Effector memory CD4-positive, alpha-beta T cell (primary cell): ENCODE measurements around the gene HNRNPUL2.

Experiments
- DNase-seq, 3 donors: peaks; one replicate each; pipeline ENCODE4 v3.0.0-alpha.2; 2020
- H3K27ac ChIP-seq: 2 replicates; pipeline ENCODE4 v1.7.0; 2013; ENCODE audit warnings: mild to moderate bottlenecking, low read length, moderate library complexity; ENCODE audit not compliant: insufficient read depth, poor library complexity, severe bottlenecking
- H3K27me3 ChIP-seq: replicated peaks from 2 replicates; pipeline ENCODE4 v1.7.0; 2013; ENCODE audit warnings: mild to moderate bottlenecking, low read length; ENCODE audit not compliant: insufficient read depth, control insufficient read depth, poor library complexity, severe bottlenecking
- H3K36me3 ChIP-seq: 2 replicates; pipeline ENCODE4 v1.7.0; 2013; ENCODE audit warnings: mild to moderate bottlenecking, low read length, moderate library complexity; ENCODE audit not compliant: control insufficient read depth, insufficient read depth
- H3K4me1 ChIP-seq: 2 replicates; pipeline ENCODE4 v1.7.0; 2013; ENCODE audit warnings: low read length, mild to moderate bottlenecking; ENCODE audit not compliant: control insufficient read depth, insufficient read depth, poor library complexity, severe bottlenecking
- H3K4me3 ChIP-seq: 2 replicates; pipeline ENCODE4 v1.7.0; 2013; ENCODE audit warnings: low read length, low read depth, mild to moderate bottlenecking; ENCODE audit not compliant: insufficient read depth, poor library complexity, severe bottlenecking
- H3K9me3 ChIP-seq: 2 replicates; pipeline ENCODE4 v1.7.0; 2013; ENCODE audit warnings: mild to moderate bottlenecking, low read length, moderate library complexity; ENCODE audit not compliant: control insufficient read depth

HNRNPUL2 gene

DNA sequence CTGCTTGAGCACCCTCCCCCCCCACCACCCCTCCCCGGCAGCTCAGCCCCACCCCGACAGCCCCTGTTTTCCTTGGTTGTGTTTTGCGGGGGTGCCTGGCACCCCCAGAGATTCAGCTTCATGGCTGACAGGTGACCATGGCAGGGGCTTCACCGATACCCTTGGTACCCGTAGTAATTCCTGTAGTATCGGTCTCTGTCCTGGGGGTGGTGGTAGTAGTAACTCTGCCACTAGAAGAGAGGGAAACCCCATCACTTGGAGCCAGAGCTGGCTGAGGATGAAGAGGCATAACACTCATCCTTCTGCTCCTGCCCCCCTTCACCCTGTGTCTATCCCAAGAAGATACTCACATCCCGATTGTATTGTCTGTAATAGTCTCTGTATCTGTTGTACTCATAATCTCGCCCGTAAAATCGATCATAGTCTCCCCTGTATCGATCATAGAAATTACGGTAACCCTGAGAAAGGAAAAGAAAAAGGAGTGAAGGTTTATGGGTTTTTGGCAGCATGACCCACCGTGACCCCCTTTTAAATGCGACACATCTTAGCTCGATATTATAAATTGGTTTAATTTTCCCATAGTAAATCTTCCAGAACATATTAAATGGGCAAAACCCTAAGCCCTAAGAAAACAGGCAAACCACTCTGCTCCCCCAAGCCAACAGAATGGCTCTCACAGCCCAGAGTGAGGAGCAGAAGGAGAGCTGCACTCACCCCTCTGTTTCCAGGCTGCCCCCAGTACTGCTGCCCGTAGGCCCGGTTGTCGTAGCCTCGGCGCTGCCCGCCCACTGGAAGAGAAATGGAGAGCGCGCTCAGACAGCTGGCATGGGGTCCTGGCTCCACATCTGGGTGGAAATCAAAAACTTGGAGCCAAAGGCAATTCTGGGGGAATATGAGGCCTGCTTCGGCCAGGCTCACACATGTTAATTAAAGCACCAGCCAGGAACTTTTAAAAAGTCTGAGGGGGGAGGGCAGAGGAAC lies 11.8 kb downstream of the HNRNPUL2 start:
- Histone ChIP-seq H3K4me1 (peaks cover 2% of the 10 kb centered on the region), H3K4me3 (no peak overlapping the region), H3K27me3 (no peaks in the 10 kb centered on the region), H3K36me3 (peaks cover 71% of the 10 kb centered on the region), H3K9me3 (no peaks in the 10 kb centered on the region), H3K27ac (no peak overlapping the region)
- no peak for DNase-seq

DNA sequence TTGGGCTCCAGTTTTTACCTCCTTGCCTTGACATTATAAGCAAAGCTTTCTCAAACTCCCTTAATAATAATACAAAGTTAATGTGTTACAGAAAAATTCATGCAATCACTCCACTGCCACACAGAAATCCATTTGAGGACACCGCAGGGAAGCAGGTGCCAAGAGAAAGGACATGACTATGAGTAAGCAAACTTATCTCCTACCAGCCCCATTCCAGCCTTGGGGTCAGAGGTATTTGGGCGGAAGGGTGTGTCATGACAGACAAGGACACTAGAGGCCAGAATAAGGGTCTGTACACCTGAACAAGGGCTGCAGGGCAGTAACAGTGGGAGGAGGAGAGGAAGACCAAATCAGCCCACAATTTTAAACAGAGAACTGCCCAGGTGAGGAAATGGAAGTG lies 13.9 kb downstream of the HNRNPUL2 start:
- peaks cover 15% of the 10 kb centered on the region for H3K4me1 ChIP-seq
- H3K36me3 ChIP-seq: peaks cover 50% of the 10 kb centered on the region
- H3K9me3 ChIP-seq: no peaks in the 10 kb centered on the region
- H3K27ac ChIP-seq: peak overlapping the region; percentile 16
- no peaks in the 10 kb centered on the region for H3K27me3 ChIP-seq
- DNase-seq: no peak
- H3K4me3 ChIP-seq: no peak overlapping the region

DNA sequence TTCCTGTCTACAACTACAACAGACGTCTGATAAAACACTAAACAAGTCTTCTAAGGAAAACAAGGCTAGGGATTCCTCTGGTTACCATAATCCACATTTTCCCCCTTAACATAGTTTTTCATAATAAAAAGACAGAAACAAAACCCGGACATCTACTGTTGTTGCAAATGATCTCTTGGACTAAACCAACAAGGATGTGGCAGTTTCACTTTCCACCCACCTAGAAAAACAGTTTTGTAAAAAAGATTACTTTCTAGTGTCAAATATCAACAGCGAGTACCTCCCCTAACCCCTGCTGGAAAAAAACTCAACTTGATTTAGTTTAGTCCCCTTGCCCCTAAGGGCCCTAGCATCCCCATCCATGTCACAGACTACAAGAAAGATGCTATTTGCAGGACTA lies 14.4 kb downstream of the HNRNPUL2 start:
- Histone ChIP-seq H3K27me3 (no peaks in the 10 kb centered on the region), H3K4me3 (no peak overlapping the region), H3K27ac (peak overlapping the region; percentile 33), H3K36me3 (peaks cover 46% of the 10 kb centered on the region), H3K4me1 (peaks cover 17% of the 10 kb centered on the region), H3K9me3 (no peaks in the 10 kb centered on the region)
- DNase-seq: no peak

DNA sequence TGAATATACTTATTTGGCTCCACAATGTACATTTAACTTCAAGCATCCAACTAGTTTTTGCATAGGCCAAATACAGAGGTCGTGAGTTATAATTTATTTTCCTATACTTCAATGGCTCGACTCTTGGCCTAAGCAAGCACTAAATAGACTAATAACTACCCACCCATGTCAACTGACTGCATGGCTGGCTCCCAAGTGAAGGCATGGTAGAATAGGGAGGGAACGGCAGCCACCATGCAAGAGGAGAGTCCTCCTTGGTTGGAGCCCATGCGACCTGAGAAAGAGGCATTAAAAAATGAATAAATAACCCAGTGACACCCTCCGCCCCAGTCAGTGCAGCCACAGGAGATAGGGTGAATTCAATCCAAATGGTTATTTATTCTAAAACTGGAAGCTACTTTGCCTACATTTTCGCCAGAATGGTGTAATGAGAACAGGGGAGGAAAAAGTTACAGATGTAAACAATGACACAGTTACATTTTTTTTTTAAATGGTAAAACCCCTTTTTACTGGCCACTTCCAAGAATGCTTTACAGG lies 14.9 kb downstream of the HNRNPUL2 start:
- Histone ChIP-seq H3K9me3 (no peaks in the 10 kb centered on the region), H3K27me3 (no peaks in the 10 kb centered on the region), H3K4me1 (peaks cover 17% of the 10 kb centered on the region), H3K36me3 (peaks cover 42% of the 10 kb centered on the region), H3K27ac (peak overlapping the region; percentile 33), H3K4me3 (no peak overlapping the region)
- DNase-seq: no peak

DNA sequence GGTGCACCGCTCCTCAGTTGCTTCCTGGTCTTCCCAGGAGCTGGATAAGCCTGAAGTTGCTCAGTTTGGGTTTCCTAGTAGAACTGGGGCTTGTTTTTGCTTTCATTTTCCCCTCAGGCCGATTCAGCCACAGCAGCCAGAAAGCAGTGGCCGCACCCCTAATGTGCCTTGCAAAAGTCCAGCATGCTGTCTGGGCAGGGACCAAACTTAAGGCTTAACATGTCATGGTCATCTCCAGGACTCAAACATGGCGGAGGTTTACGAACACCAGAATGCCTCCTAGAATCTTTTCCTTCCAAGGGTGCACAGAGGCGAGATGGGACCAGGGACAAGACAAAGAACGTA lies 17.3 kb downstream of the HNRNPUL2 start:
- Histone ChIP-seq H3K4me3 (peak overlapping the region; percentile 70), H3K9me3 (no peaks in the 10 kb centered on the region), H3K4me1 (peaks cover 32% of the 10 kb centered on the region), H3K27ac (peak overlapping the region; percentile 95), H3K27me3 (no peaks in the 10 kb centered on the region), H3K36me3 (peaks cover 18% of the 10 kb centered on the region)
- no peak for DNase-seq

DNA sequence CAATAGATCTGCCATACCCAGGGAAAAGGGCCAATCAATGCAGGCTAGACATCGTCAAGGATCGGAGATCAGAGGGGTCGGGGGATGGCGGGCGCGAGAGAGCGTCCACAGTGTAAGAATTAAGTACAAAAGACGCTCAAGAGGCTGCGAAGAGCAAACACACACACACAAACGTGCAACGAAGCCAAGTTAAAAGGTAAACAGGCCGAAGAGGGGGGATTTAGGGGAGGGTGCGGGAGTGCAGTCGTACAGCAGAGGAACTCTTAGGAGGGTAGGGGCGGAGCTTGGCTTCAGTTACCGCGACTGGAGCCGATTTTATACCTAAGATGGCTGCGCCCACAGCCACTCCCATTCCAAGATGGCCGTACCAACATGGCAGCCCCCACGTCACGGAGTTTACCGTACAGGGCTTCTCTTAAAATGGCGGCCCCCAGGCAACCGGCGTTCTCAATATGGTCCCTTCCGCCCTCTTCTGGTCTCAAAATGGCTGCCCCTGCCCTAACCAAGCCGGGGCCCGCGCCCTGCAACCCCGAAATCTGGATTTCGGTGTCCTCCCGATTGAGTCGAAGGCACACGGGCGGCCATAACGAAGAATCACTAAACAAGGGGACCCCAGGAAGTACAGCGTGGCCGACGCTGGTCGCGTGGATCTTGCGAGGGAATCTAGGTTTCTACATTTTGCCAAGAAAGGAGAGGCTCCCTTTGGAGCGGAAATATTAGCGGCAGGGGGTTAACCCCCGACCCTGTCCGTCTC lies 17.8 kb downstream of the HNRNPUL2 start:
- Histone ChIP-seq H3K36me3 (peaks cover 14% of the 10 kb centered on the region), H3K4me1 (peaks cover 32% of the 10 kb centered on the region), H3K9me3 (no peaks in the 10 kb centered on the region), H3K27me3 (no peaks in the 10 kb centered on the region), H3K27ac (peak overlapping the region; percentile 95), H3K4me3 (peak overlapping the region; percentile 70)
- peak; percentile 93 to 97 (median 96) for DNase-seq

DNA sequence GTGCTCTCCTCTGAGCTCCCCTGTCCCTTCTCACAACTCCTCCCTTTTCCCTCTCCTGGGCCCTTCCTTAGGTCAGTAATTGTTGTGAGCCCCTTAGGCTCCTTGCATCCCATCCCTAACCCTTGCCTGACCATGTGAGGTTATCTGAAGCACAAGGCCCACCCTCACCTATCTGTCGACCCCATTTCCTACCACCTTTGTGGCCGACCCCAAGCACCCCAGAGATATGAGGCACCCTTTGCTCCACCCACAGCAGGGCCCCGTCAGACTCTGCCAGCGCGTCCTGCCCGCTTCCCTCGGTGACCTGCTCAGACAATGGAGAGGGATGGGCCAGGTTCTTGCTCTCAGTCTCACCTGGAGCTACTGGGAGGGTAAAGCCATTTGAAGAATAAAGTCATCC lies 18.5 kb downstream of the HNRNPUL2 start:
- Histone ChIP-seq H3K27me3 (no peaks in the 10 kb centered on the region), H3K9me3 (no peaks in the 10 kb centered on the region), H3K4me3 (peak overlapping the region; percentile 70), H3K27ac (peak overlapping the region; percentile 95), H3K36me3 (peaks cover 9% of the 10 kb centered on the region), H3K4me1 (peaks cover 32% of the 10 kb centered on the region)
- DNase-seq: peak; percentile 7 to 32 (median 27)

DNA sequence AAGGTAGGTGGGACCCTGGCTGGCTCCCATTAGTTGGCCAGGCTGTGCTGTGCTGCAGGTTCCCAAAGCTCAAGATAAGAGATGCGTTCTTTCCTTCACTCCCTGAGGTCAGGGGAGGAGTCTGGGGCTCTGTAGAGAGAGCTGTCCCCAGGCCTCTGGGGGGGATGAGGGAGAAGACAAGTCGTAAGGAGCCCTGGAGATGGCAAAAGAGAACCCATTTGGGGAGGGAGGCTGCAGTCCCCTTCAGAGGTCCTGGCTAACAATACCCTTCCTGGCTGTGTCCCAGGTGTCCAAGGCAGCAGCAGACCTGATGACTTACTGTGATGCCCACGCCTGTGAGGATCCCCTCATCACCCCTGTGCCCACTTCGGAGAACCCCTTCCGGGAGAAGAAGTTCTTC lies 18.9 kb downstream of the HNRNPUL2 start:
- Histone ChIP-seq H3K36me3 (peaks cover 5% of the 10 kb centered on the region), H3K4me3 (peak overlapping the region; percentile 70), H3K4me1 (peaks cover 32% of the 10 kb centered on the region), H3K27ac (peak overlapping the region; percentile 95), H3K9me3 (no peaks in the 10 kb centered on the region), H3K27me3 (no peaks in the 10 kb centered on the region)
- no peak for DNase-seq

DNA sequence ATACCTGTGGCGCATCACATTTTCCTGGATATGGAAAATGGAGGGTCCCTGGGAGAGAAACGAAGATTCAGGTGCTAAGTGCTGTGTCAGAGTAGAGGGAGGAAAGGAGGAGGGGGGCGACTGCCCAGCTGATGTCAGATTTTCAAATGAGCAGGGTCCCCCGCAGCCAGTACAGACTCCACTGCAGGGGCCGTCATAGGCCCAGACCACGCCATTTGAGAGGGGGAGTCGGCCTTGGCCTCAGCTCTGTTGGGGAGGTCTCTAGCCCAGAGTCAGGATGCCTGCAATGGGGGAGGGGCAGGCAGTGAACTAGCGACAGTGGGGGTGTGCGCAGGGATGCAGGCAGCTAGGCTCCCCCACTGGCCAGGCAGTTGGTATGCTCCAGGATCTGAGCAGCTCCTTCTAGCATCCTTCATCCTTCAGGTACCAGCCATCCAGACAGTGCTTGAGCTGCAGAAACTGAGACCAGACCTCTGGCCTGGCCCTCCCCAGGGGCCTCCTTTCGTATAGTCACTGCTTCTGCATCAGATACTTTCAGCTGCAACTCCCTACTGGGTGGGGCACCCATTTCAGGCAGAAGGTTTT lies 19.9 kb downstream of the HNRNPUL2 start, which contains the start of the genes BSCL2 and GNG3:
Gene BSCL2 (minus strand): TSS at position 148 of the 585 bp plus-strand sequence. CDS start 229 bp downstream, outside the sequence.
Gene GNG3 (plus strand): TSS at position 400 of the 585 bp plus-strand sequence. CDS start 620 bp downstream, outside the sequence.
- H3K4me1 ChIP-seq: peaks cover 32% of the 10 kb centered on the region

More for the DNA sequence above, 19.9 kb downstream of the HNRNPUL2 start, which contains the start of the genes BSCL2 and GNG3:
- Histone ChIP-seq H3K9me3 (no peaks in the 10 kb centered on the region), H3K4me3 (peak within 1 kb of the TSS; percentile 86), H3K36me3 (no peaks in the 10 kb centered on the region), H3K27me3 (no peaks in the 10 kb centered on the region), H3K27ac (peak within 1 kb of the TSS; percentile 95)
- no peak for DNase-seq
